Tibial nerve (tissue), 4 donors: ENCODE results near the gene AQP11.

Experiments used
- CTCF ChIP-seq, 5 experiments: fragments of 200-600 bp in 3 of 5; fragments of 450-650 bp in 2 of 5; sonication (generic) in 3 of 5; IDR thresholded peaks; one replicate each; pipeline ENCODE4 v1.5.1; 2016 to 2019; ENCODE audit warnings: antibody characterized with exemption in 5 of 5, mild to moderate bottlenecking in 3 of 5, moderate library complexity in 2 of 5
- EP300 ChIP-seq, 2 donors: sonication (generic); formaldehyde crosslinking; IDR thresholded peaks; one replicate each; pipeline ENCODE4 v1.6.1; 2017; ENCODE audit warnings: antibody characterized with exemption in 2 of 2, mild to moderate bottlenecking in 1 of 2
- POLR2A ChIP-seq, 2 donors: fragments of 450-650 bp; IDR thresholded peaks; one replicate each; pipeline ENCODE4 v1.6.1; 2017; ENCODE audit warnings: antibody characterized with exemption in 2 of 2, mild to moderate bottlenecking in 2 of 2, moderate library complexity in 2 of 2

DNA sequence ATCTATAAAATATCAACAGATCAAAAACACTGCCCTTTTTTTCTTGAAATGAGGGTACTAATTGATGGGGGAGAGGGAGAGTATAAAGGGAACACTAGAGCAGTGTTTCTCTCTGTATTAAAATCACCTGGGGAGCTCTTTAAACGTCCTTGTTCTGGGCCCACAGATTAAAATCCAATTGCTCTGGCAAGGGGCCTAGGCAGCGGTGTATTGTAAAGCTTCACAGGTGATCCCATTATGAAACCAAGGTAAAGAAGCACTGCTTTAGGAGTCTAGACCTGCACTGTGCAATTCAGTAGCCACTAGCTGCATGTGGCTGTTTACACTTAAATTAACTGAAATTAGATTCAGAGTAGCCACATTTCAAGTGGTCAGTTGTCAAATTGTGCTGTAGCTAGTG lies 3.0 kb downstream of the AQP11 start:
- TF ChIP-seq CTCF (IDR thresholded peaks at IDR 0.05): no peak
- no peak for TF ChIP-seq EP300 (IDR thresholded peaks at IDR 0.05)
- no peak for TF ChIP-seq POLR2A (IDR thresholded peaks at IDR 0.05)
